Right lobe of liver (tissue), 4 donors: Measurements from ENCODE around the gene ISLR2.

ENCODE experiments used
- CTCF ChIP-seq, 4 donors: fragments of 200-600 bp in 3 of 4; fragments of 450-650 bp in 1 of 4; IDR thresholded peaks; one replicate each; pipeline versions ENCODE4 v1.5.1 to v1.8.0; 2016 to 2022; ENCODE audit warnings: antibody characterized with exemption in 4 of 4, mild to moderate bottlenecking in 2 of 4
- POLR2A ChIP-seq: fragments of 450-650 bp; IDR thresholded peaks from one replicate; pipeline ENCODE4 v1.6.1; 2017; ENCODE audit warnings: antibody characterized with exemption, mild to moderate bottlenecking
- donor health status: DM: no; HTN: no; CAD: no.
- donor health status: DM: no; HTN: no; CAD: no.
- donor health status: DM: no; HTN: yes; CAD: no.

GRCh38 chr15:74170071-74170844, 39.9 kb downstream of the ISLR2 start:
- TF ChIP-seq POLR2A (no peak), CTCF (IDR thresholded peaks at IDR 0.05) (no peak)
